Neutrophil (primary cell): ENCODE results near the gene ZNF621.

ENCODE experiments used
- H3K27ac ChIP-seq: fragments of 200-600 bp; sonication (generic); 2 replicates; pipeline ENCODE4 v1.5.1; 2016; ENCODE audit warnings: mild to moderate bottlenecking, moderate library complexity
- H3K27me3 ChIP-seq: fragments of 200-600 bp; sonication (generic); 2 replicates; pipeline ENCODE4 v1.6.0; 2016; ENCODE audit warnings: mild to moderate bottlenecking
- H3K36me3 ChIP-seq: fragments of 200-600 bp; sonication (generic); 2 replicates; pipeline ENCODE4 v1.5.1; 2017
- H3K4me1 ChIP-seq, 2 experiments: fragments of 200-600 bp in 1 of 2; sonication (generic) in 1 of 2; 1 replicate in 1 of 2; 2 replicates in 1 of 2; pipeline versions ENCODE4 v1.5.1 to v1.6.1; 2013 to 2016; ENCODE audit warnings: low read depth in 1 of 2, low read length in 1 of 2, mild to moderate bottlenecking in 1 of 2, moderate library complexity in 1 of 2; ENCODE audit not compliant: control insufficient read depth in 1 of 2, insufficient read depth in 1 of 2
- H3K4me3 ChIP-seq, 2 experiments: fragments of 200-600 bp in 1 of 2; sonication (generic) in 1 of 2; 1 replicate in 1 of 2; 2 replicates in 1 of 2; pipeline ENCODE4 v1.5.1; 2013 to 2016; ENCODE audit warnings: low read depth in 1 of 2, low read length in 1 of 2, mild to moderate bottlenecking in 1 of 2, moderate library complexity in 1 of 2
- H3K9me3 ChIP-seq: fragments of 200-600 bp; sonication (generic); 2 replicates; pipeline ENCODE4 v1.5.1; 2016
- CTCF ChIP-seq: fragments of 200-600 bp; sonication (generic); IDR thresholded peaks from 2 replicates; pipeline ENCODE4 v1.5.1; 2016; ENCODE audit warnings: antibody characterized with exemption

The ZNF621 gene

GRCh38 chr3:40521254-40521653, 3.5 kb upstream of the ZNF621 start:
- no peak overlapping the region for H3K4me3 ChIP-seq
- H3K36me3 ChIP-seq: peaks cover 4% of the 10 kb centered on the region
- H3K9me3 ChIP-seq: no peaks in the 10 kb centered on the region
- no peak for TF ChIP-seq CTCF
- peaks cover 14 to 16% of the 10 kb centered on the region in 2 experiments for H3K4me1 ChIP-seq
- no peak overlapping the region for H3K27ac ChIP-seq
- H3K27me3 ChIP-seq: no peaks in the 10 kb centered on the region

GRCh38 chr3:40523781-40524180, 979 bp upstream of the ZNF621 start:
- Histone ChIP-seq H3K27me3 (no peaks in the 10 kb centered on the region), H3K4me1 (peaks cover 14 to 16% of the 10 kb centered on the region in 2 experiments), H3K4me3 (no peak overlapping the region), H3K27ac (no peak overlapping the region), H3K9me3 (no peaks in the 10 kb centered on the region), H3K36me3 (peaks cover 11% of the 10 kb centered on the region)
- no peak for TF ChIP-seq CTCF

- H3K4me3 ChIP-seq: peak overlapping the region; percentile 75 to 83
- peak overlapping the region; percentile 69 for H3K27ac ChIP-seq
- H3K4me1 ChIP-seq: peaks cover 14 to 16% of the 10 kb centered on the region in 2 experiments
- peaks cover 16% of the 10 kb centered on the region for H3K36me3 ChIP-seq
- no peaks in the 10 kb centered on the region for H3K27me3 ChIP-seq
- no peak for TF ChIP-seq CTCF
- no peaks in the 10 kb centered on the region for H3K9me3 ChIP-seq
Observed at GRCh38 chr3:40524222-40524567, 565 bp upstream of the ZNF621 start.

- H3K27ac ChIP-seq: no peak overlapping the region
- TF ChIP-seq CTCF: no peak
- peaks cover 14 to 16% of the 10 kb centered on the region in 2 experiments for H3K4me1 ChIP-seq
- H3K36me3 ChIP-seq: peaks cover 52% of the 10 kb centered on the region
- no peaks in the 10 kb centered on the region for H3K27me3 ChIP-seq
- H3K9me3 ChIP-seq: no peaks in the 10 kb centered on the region
- no peak overlapping the region for H3K4me3 ChIP-seq
Observed at GRCh38 chr3:40528426-40528825, 3.7 kb downstream of the ZNF621 start.

- Histone ChIP-seq H3K4me3 (no peak overlapping the region), H3K36me3 (peaks cover 58% of the 10 kb centered on the region), H3K4me1 (no peaks in the 10 kb centered on the region), H3K27me3 (no peaks in the 10 kb centered on the region), H3K27ac (no peak overlapping the region), H3K9me3 (no peaks in the 10 kb centered on the region)
- no peak for TF ChIP-seq CTCF
Observed at GRCh38 chr3:40532252-40532651, 7.5 kb downstream of the ZNF621 start.

GRCh38 chr3:40534283-40534682, 9.5 kb downstream of the ZNF621 start:
- Histone ChIP-seq H3K4me1 (no peaks in the 10 kb centered on the region), H3K27ac (no peak overlapping the region), H3K9me3 (no peaks in the 10 kb centered on the region), H3K36me3 (peaks cover 41% of the 10 kb centered on the region), H3K27me3 (no peaks in the 10 kb centered on the region), H3K4me3 (no peak overlapping the region)
- TF ChIP-seq CTCF: no peak
